ENCODE results near the gene ATP2B2. TPM values are rescaled to one million over a fixed set of nuclear protein-coding genes. Genes with fewer than 3 reads are reported as not detected.

Gene ATP2B2
- total and polyA plus RNA-seq, 2 experiments from 2014 or later = 0.42 to 0.63 TPM

DNA sequence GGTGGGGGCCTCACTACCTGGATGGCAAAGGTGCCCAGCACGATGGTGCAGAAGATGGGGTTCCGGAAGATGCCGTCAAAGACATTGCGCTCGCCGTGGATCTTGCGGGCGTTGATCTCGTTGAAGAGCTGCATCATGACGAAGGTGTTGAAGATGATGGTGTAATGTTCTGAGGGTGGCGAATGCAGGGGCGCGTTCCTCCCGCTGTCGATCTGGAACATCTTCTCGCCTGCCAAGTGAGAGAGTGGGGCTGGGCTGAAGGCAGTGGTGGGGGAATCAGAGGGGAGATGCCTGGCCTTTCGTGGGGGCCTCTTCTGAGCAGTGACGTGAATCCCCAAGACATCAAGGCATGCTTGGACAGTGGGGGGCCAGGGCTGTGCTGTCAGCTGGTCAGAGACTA is 164.9 kb downstream of the ATP2B2 start:
- DNase-seq (ENCODE audit: low spot score) = no peak
- TF ChIP-seq EZH2phosphoT487 (IDR thresholded peaks at IDR 0.05; ENCODE audit: unreplicated experiment) = no peak
- TF ChIP-seq, protein P1, sequence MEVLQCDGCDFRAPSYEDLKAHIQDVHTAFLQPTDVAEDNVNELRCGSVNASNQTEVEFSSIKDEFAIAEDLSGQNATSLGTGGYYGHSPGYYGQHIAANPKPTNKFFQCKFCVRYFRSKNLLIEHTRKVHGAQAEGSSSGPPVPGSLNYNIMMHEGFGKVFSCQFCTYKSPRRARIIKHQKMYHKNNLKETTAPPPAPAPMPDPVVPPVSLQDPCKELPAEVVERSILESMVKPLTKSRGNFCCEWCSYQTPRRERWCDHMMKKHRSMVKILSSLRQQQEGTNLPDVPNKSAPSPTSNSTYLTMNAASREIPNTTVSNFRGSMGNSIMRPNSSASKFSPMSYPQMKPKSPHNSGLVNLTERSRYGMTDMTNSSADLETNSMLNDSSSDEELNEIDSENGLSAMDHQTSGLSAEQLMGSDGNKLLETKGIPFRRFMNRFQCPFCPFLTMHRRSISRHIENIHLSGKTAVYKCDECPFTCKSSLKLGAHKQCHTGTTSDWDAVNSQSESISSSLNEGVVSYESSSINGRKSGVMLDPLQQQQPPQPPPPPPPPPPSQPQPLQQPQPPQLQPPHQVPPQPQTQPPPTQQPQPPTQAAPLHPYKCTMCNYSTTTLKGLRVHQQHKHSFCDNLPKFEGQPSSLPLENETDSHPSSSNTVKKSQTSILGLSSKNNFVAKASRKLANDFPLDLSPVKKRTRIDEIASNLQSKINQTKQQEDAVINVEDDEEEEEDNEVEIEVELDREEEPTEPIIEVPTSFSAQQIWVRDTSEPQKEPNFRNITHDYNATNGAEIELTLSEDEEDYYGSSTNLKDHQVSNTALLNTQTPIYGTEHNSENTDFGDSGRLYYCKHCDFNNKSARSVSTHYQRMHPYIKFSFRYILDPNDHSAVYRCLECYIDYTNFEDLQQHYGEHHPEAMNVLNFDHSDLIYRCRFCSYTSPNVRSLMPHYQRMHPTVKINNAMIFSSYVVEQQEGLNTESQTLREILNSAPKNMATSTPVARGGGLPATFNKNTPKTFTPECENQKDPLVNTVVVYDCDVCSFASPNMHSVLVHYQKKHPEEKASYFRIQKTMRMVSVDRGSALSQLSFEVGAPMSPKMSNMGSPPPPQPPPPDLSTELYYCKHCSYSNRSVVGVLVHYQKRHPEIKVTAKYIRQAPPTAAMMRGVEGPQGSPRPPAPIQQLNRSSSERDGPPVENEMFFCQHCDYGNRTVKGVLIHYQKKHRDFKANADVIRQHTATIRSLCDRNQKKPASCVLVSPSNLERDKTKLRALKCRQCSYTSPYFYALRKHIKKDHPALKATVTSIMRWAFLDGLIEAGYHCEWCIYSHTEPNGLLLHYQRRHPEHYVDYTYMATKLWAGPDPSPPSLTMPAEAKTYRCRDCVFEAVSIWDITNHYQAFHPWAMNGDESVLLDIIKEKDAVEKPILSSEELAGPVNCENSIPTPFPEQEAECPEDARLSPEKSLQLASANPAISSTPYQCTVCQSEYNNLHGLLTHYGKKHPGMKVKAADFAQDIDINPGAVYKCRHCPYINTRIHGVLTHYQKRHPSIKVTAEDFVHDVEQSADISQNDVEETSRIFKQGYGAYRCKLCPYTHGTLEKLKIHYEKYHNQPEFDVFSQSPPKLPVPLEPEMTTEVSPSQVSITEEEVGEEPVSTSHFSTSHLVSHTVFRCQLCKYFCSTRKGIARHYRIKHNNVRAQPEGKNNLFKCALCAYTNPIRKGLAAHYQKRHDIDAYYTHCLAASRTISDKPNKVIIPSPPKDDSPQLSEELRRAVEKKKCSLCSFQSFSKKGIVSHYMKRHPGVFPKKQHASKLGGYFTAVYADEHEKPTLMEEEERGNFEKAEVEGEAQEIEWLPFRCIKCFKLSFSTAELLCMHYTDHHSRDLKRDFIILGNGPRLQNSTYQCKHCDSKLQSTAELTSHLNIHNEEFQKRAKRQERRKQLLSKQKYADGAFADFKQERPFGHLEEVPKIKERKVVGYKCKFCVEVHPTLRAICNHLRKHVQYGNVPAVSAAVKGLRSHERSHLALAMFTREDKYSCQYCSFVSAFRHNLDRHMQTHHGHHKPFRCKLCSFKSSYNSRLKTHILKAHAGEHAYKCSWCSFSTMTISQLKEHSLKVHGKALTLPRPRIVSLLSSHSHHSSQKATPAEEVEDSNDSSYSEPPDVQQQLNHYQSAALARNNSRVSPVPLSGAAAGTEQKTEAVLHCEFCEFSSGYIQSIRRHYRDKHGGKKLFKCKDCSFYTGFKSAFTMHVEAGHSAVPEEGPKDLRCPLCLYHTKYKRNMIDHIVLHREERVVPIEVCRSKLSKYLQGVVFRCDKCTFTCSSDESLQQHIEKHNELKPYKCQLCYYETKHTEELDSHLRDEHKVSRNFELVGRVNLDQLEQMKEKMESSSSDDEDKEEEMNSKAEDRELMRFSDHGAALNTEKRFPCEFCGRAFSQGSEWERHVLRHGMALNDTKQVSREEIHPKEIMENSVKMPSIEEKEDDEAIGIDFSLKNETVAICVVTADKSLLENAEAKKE (CRISPR knock-in tag; IDR thresholded peaks at IDR 0.05) = no peak
- TF ChIP-seq, protein P2, sequence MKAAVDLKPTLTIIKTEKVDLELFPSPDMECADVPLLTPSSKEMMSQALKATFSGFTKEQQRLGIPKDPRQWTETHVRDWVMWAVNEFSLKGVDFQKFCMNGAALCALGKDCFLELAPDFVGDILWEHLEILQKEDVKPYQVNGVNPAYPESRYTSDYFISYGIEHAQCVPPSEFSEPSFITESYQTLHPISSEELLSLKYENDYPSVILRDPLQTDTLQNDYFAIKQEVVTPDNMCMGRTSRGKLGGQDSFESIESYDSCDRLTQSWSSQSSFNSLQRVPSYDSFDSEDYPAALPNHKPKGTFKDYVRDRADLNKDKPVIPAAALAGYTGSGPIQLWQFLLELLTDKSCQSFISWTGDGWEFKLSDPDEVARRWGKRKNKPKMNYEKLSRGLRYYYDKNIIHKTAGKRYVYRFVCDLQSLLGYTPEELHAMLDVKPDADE (IDR thresholded peaks at IDR 0.05) = no peak
- TF ChIP-seq POLR2AphosphoS5 (IDR thresholded peaks at IDR 0.05; ENCODE audit: low read depth) = no peak
- TF ChIP-seq NANOG (IDR thresholded peaks at IDR 0.05; ENCODE audit: borderline replicate concordance) = no peak
- no peak for TF ChIP-seq CREB1 (CRISPR knock-in tag; IDR thresholded peaks at IDR 0.05; ENCODE audit: low read depth)
- no peak for TF ChIP-seq ZNF114 (CRISPR knock-in tag; IDR thresholded peaks at IDR 0.05)
- no peak for TF ChIP-seq STAT1 (IDR thresholded peaks at IDR 0.05; ENCODE audit: unreplicated experiment)
- no peak for TF ChIP-seq JUNB (IDR thresholded peaks at IDR 0.05; ENCODE audit: unreplicated experiment)
- TF ChIP-seq, protein P3, sequence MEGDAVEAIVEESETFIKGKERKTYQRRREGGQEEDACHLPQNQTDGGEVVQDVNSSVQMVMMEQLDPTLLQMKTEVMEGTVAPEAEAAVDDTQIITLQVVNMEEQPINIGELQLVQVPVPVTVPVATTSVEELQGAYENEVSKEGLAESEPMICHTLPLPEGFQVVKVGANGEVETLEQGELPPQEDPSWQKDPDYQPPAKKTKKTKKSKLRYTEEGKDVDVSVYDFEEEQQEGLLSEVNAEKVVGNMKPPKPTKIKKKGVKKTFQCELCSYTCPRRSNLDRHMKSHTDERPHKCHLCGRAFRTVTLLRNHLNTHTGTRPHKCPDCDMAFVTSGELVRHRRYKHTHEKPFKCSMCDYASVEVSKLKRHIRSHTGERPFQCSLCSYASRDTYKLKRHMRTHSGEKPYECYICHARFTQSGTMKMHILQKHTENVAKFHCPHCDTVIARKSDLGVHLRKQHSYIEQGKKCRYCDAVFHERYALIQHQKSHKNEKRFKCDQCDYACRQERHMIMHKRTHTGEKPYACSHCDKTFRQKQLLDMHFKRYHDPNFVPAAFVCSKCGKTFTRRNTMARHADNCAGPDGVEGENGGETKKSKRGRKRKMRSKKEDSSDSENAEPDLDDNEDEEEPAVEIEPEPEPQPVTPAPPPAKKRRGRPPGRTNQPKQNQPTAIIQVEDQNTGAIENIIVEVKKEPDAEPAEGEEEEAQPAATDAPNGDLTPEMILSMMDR (conservative IDR thresholded peaks at IDR 0.05; ENCODE audit: low read depth in 2 of 2) = no peak
- no peak for TF ChIP-seq EZH2 (IDR thresholded peaks at IDR 0.05; ENCODE audit: low read depth, unreplicated experiment)
- TF ChIP-seq, protein P4, sequence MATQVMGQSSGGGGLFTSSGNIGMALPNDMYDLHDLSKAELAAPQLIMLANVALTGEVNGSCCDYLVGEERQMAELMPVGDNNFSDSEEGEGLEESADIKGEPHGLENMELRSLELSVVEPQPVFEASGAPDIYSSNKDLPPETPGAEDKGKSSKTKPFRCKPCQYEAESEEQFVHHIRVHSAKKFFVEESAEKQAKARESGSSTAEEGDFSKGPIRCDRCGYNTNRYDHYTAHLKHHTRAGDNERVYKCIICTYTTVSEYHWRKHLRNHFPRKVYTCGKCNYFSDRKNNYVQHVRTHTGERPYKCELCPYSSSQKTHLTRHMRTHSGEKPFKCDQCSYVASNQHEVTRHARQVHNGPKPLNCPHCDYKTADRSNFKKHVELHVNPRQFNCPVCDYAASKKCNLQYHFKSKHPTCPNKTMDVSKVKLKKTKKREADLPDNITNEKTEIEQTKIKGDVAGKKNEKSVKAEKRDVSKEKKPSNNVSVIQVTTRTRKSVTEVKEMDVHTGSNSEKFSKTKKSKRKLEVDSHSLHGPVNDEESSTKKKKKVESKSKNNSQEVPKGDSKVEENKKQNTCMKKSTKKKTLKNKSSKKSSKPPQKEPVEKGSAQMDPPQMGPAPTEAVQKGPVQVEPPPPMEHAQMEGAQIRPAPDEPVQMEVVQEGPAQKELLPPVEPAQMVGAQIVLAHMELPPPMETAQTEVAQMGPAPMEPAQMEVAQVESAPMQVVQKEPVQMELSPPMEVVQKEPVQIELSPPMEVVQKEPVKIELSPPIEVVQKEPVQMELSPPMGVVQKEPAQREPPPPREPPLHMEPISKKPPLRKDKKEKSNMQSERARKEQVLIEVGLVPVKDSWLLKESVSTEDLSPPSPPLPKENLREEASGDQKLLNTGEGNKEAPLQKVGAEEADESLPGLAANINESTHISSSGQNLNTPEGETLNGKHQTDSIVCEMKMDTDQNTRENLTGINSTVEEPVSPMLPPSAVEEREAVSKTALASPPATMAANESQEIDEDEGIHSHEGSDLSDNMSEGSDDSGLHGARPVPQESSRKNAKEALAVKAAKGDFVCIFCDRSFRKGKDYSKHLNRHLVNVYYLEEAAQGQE (IDR thresholded peaks at IDR 0.05; ENCODE audit: unreplicated experiment) = no peak
- no peak for TF ChIP-seq ZNF331 (CRISPR knock-in tag; IDR thresholded peaks at IDR 0.05; ENCODE audit: low read depth)
- no peak overlapping the region for H3K27ac Mint-ChIP-seq
- Histone ChIP-seq H3K4me3 (no peak overlapping the region), H3K79me2 (replicated peaks; ENCODE audit: insufficient read depth) (no peaks in the 10 kb centered on the region), H3F3A (replicated peaks; ENCODE audit: low read depth) (no peaks in the 10 kb centered on the region), H3K4me1 (ENCODE audit: insufficient read depth) (no peaks in the 10 kb centered on the region), H3K27ac (ENCODE audit: low read depth) (no peak overlapping the region), H3K4me2 (no peak overlapping the region), H3K27me3 (ENCODE audit: insufficient read depth) (no peaks in the 10 kb centered on the region), H3K9me2 (ENCODE audit: insufficient read depth) (no peaks in the 10 kb centered on the region), H4K20me1 (replicated peaks; ENCODE audit: insufficient read depth) (no peaks in the 10 kb centered on the region), H3K36me3 (ENCODE audit: insufficient read depth) (no peaks in the 10 kb centered on the region), H2AFZ (no peak overlapping the region)
- no peak for ATAC-seq
- H3K4me1 Mint-ChIP-seq = no peaks in the 10 kb centered on the region; the same call in 1 of the 3 replicates
- no peaks in the 10 kb centered on the region; the same call in 2 of the 3 replicates for H3K36me3 Mint-ChIP-seq (ENCODE audit: low read depth)
- no peaks in the 10 kb centered on the region; the same call in 2 of the 3 replicates for H3K9me3 Mint-ChIP-seq
- peaks cover 1% of the 10 kb centered on the region for H3K27me3 Mint-ChIP-seq (ENCODE audit: insufficient read depth, low read depth, poor library complexity)
- H3K4me3 Mint-ChIP-seq = no peak overlapping the region

Measured in GM23338 (cell line).